Caco-2 (cell line): ENCODE measurements around the gene AFF4. TPM values are rescaled to one million over a fixed set of nuclear protein-coding genes. Genes with fewer than 3 reads are reported as not detected.

Experiments
- BruUV-seq: library from RNA; stranded (reverse); fragments of 400-500 nt; replicated peaks from 2 replicates; lab custom pipeline; 2021; lab: Mats Ljungman, UMichigan
- CTCF ChIA-PET: fragments of 300-600 bp; sonication (Branson Sonifier 250); formaldehyde crosslinking; loops from one replicate; lab custom pipeline; 2022; ENCODE audit warnings: antibody characterized with exemption; lab: Charles Lee
- POLR2A ChIA-PET: fragments of 300-600 bp; sonication (Branson Sonifier 250); formaldehyde crosslinking; loops from one replicate; lab custom pipeline; 2022; ENCODE audit warnings: antibody characterized with exemption; lab: Charles Lee
- DNase-seq, 2 experiments: peaks; one replicate each; pipeline versions ENCODE4 v3.0.0 to v3.0.0-alpha.2; 2020 to 2022
- H3K27me3 ChIP-seq: replicated peaks from 2 replicates; pipeline ENCODE4 v1.6.0; 2011; ENCODE audit warnings: low read length; ENCODE audit not compliant: control insufficient read depth, insufficient read depth
- H3K36me3 ChIP-seq: 2 replicates; pipeline ENCODE4 v1.5.1; 2011; ENCODE audit warnings: low read length; ENCODE audit not compliant: control insufficient read depth, insufficient read depth
- H3K4me1 ChIP-seq: fragments of 250-450 bp; sonication (Bioruptor Pico); 2 replicates; pipeline ENCODE4 v1.5.1; 2020; ENCODE audit warnings: mild to moderate bottlenecking
- H3K4me3 ChIP-seq: 2 replicates; pipeline ENCODE4 v1.5.1; 2011; ENCODE audit warnings: low read depth, mild to moderate bottlenecking, control low read depth, low read length
- H3K9me3 ChIP-seq: fragments of 250-450 bp; sonication (Bioruptor Pico); 2 replicates; pipeline ENCODE4 v1.5.1; 2020; ENCODE audit warnings: mild to moderate bottlenecking, moderate library complexity
- H3K27ac Mint-ChIP-seq: one replicate; pipeline ENCODE4 v1.8.0; 2022; ENCODE audit warnings: mixed read lengths; ENCODE audit not compliant: unreplicated experiment
- H3K27me3 Mint-ChIP-seq: one replicate; pipeline ENCODE4 v1.8.0; 2022; ENCODE audit warnings: mixed read lengths; ENCODE audit not compliant: insufficient read depth, unreplicated experiment
- H3K36me3 Mint-ChIP-seq: one replicate; pipeline ENCODE4 v1.8.0; 2022; ENCODE audit warnings: mild to moderate bottlenecking, mixed read lengths; ENCODE audit not compliant: insufficient read depth, unreplicated experiment
- H3K4me1 Mint-ChIP-seq: one replicate; pipeline ENCODE4 v1.8.0; 2022; ENCODE audit warnings: low read depth, mixed read lengths; ENCODE audit not compliant: unreplicated experiment
- H3K4me3 Mint-ChIP-seq: one replicate; pipeline ENCODE4 v1.8.0; 2022; ENCODE audit warnings: mild to moderate bottlenecking, moderate library complexity, mixed read lengths; ENCODE audit not compliant: unreplicated experiment
- H3K9me3 Mint-ChIP-seq: one replicate; pipeline ENCODE4 v1.8.0; 2022; ENCODE audit warnings: mixed read lengths; ENCODE audit not compliant: unreplicated experiment
- intact Hi-C: fragments of 100-400 bp; cut with micrococcal nuclease; formaldehyde crosslinking; loops from one replicate; pipeline ENCODE4 v1.10.0; 2022; ENCODE audit not compliant: unreplicated experiment
- total RNA-seq: library from RNA; stranded (reverse); gene quantifications from 2 replicates; pipeline ENCODE4 v1.2.3, GENCODE V29; 2022
- TF ChIP-seq, protein P1 (sequence below), 2 experiments: fragments of 200-600 bp in 1 of 2; IDR thresholded peaks; 1 replicate in 1 of 2; 2 replicates in 1 of 2; pipeline versions ENCODE4 v1.5.1 to v1.8.0; 2011 to 2022; ENCODE audit warnings: antibody characterized with exemption in 1 of 2, control low read depth in 1 of 2, inconsistent platforms in 1 of 2, low read depth in 1 of 2, low read length in 1 of 2, mild to moderate bottlenecking in 1 of 2, moderate library complexity in 1 of 2; ENCODE audit not compliant: insufficient read depth in 1 of 2, severe bottlenecking in 1 of 2, unreplicated experiment in 1 of 2

The AFF4 gene
- total RNA-seq, 1 experiment from 2014 or later: 63.9 TPM

DNA sequence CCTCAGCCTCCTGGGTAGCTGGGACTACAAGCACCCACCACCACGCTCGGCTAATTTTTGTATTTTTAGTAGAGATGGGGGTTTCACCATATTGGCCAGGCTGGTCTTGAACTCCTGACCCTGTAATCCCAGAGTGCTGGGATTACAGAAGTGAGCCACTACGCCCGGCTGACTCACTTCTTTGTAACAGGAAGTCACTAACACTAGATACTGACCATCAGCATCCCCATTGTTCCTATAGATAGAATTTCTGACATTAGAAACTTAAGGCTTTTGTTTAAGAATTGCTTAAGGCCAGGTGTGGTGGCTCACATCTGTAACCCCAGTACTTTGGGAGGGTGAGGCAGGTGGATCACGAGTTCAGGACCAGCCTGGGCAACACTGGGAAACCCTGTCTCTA, 47.8 kb downstream of the AFF4 start:
- TF ChIP-seq, protein P1, sequence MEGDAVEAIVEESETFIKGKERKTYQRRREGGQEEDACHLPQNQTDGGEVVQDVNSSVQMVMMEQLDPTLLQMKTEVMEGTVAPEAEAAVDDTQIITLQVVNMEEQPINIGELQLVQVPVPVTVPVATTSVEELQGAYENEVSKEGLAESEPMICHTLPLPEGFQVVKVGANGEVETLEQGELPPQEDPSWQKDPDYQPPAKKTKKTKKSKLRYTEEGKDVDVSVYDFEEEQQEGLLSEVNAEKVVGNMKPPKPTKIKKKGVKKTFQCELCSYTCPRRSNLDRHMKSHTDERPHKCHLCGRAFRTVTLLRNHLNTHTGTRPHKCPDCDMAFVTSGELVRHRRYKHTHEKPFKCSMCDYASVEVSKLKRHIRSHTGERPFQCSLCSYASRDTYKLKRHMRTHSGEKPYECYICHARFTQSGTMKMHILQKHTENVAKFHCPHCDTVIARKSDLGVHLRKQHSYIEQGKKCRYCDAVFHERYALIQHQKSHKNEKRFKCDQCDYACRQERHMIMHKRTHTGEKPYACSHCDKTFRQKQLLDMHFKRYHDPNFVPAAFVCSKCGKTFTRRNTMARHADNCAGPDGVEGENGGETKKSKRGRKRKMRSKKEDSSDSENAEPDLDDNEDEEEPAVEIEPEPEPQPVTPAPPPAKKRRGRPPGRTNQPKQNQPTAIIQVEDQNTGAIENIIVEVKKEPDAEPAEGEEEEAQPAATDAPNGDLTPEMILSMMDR (IDR thresholded peaks at IDR 0.05; ENCODE audit: insufficient read depth in 1 of 2, low read depth in 1 of 2, low read length in 1 of 2, severe bottlenecking in 1 of 2, unreplicated experiment in 1 of 2): no peak
- CTCF ChIA-PET: no interaction called here
- H3K27me3 ChIP-seq: no peaks in the 10 kb centered on the region
- Mint-ChIP-seq H3K36me3 (peaks cover 76% of the 10 kb centered on the region), H3K4me1 (no peaks in the 10 kb centered on the region), H3K4me3 (no peak overlapping the region), H3K27me3 (no peaks in the 10 kb centered on the region), H3K9me3 (no peaks in the 10 kb centered on the region), H3K27ac (no peak overlapping the region)
- H3K36me3 ChIP-seq: no peaks in the 10 kb centered on the region; the same call in none of the 2 replicates
- no peaks in the 10 kb centered on the region for H3K9me3 ChIP-seq
- no TSS peak for BruUV-seq
- no peaks in the 10 kb centered on the region for H3K4me1 ChIP-seq
- POLR2A ChIA-PET: no interaction called here
- DNase-seq: no peak
- intact Hi-C loops: no loop called here
- no peak overlapping the region for H3K4me3 ChIP-seq

DNA sequence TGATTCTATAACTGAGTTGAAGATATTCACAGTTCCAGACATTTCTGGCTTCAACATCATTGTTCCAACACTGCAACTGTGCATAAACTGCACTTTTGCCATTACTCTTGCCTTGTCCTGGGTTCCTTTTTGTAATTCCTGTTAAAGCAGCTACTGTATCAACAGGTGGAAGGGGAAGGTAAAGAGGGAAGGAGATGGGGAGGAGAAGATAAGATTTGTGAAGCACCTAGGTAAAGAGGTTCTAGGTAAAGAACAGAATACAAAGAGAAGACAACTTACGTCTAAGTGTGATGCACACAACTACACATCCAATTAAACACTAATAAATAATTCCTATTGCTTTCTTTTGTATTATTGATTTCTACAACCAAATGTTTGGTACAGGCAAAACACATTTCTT, 53.7 kb downstream of the AFF4 start:
- Mint-ChIP-seq H3K27me3 (no peaks in the 10 kb centered on the region), H3K27ac (no peak overlapping the region), H3K36me3 (peaks cover 54% of the 10 kb centered on the region), H3K9me3 (no peaks in the 10 kb centered on the region), H3K4me1 (no peaks in the 10 kb centered on the region), H3K4me3 (no peak overlapping the region)
- intact Hi-C loops: loop anchor here (10.0 kb wide), 1 partner anchor 145 kb away; the partner anchor contains the start of gene HSPA4
- Histone ChIP-seq H3K27me3 (no peaks in the 10 kb centered on the region), H3K4me1 (no peaks in the 10 kb centered on the region), H3K36me3 (no peaks in the 10 kb centered on the region), H3K4me3 (no peak overlapping the region), H3K9me3 (no peaks in the 10 kb centered on the region)
- TF ChIP-seq, protein P1 (IDR thresholded peaks at IDR 0.05; ENCODE audit: insufficient read depth in 1 of 2, low read depth in 1 of 2, low read length in 1 of 2, severe bottlenecking in 1 of 2, unreplicated experiment in 1 of 2): no peak
- ChIA-PET POLR2A (no interaction called here), CTCF (interaction anchor here (0.7 kb wide), 1 partner anchor 153 kb away, joined by 4 read pairs; no protein-coding TSS in a partner anchor)
- no peak for DNase-seq
- no TSS peak for BruUV-seq

DNA sequence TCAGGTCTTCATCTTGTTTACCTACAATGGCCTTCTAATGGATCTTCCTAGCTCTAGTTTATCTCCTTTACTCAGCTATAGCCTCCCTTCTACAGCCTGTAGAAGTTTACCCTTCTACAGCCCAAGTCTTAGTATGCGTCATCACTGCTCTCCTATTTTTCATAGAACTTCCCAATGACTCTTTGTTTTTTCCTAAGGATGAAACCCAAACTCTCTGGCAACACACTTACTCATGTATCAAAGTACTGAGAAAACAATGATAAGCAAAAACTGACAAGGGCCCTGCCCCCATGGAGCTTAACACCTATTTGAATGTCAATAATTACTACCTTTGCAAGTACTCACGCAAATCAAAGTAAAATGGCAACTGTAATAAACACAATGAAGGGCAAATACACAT, 56.3 kb downstream of the AFF4 start:
- no peak overlapping the region for H3K27ac Mint-ChIP-seq
- POLR2A ChIA-PET: no interaction called here
- BruUV-seq: no TSS peak

More for the DNA sequence above, 56.3 kb downstream of the AFF4 start:
- Histone ChIP-seq H3K4me3 (no peak overlapping the region), H3K9me3 (no peaks in the 10 kb centered on the region), H3K27me3 (no peaks in the 10 kb centered on the region), H3K36me3 (no peaks in the 10 kb centered on the region), H3K4me1 (no peaks in the 10 kb centered on the region)
- Mint-ChIP-seq H3K36me3 (peaks cover 53% of the 10 kb centered on the region), H3K9me3 (no peaks in the 10 kb centered on the region), H3K4me1 (no peaks in the 10 kb centered on the region), H3K27me3 (no peaks in the 10 kb centered on the region), H3K4me3 (no peak overlapping the region)
- intact Hi-C loops: loop anchor here (10.0 kb wide), 1 partner anchor 148 kb away; the partner anchor contains the start of gene HSPA4
- CTCF ChIA-PET: no interaction called here
- TF ChIP-seq, protein P1 (IDR thresholded peaks at IDR 0.05; ENCODE audit: insufficient read depth in 1 of 2, low read depth in 1 of 2, low read length in 1 of 2, severe bottlenecking in 1 of 2, unreplicated experiment in 1 of 2): no peak
- DNase-seq: no peak
